ENCODE data around the gene PANX3. TPM values are rescaled to one million over a fixed set of nuclear protein-coding genes. Genes with fewer than 3 reads are reported as not detected.

The PANX3 gene
- polyA plus RNA-seq, 1 of the 3 experiments (the other 2 are of a cell fraction) = not detected

- Histone ChIP-seq H3K9me3 (no peaks in the 10 kb centered on the region), H3K4me3 (ENCODE audit: low read depth in 2 of 2, low read length in 1 of 2) (no peak overlapping the region), H3K9ac (no peak overlapping the region), H3K36me3 (replicated peaks in 1 of 2; ENCODE audit: control insufficient read depth in 1 of 2, insufficient read depth in 2 of 2, low read length in 1 of 2) (no peaks in the 10 kb centered on the region), H3K27ac (ENCODE audit: low read depth in 2 of 2, low read length in 1 of 2) (no peak overlapping the region), H3K27me3 (ENCODE audit: insufficient read depth) (peaks cover 42% of the 10 kb centered on the region; the same call in 1 of the 2 replicates), H3K9me2 (no peaks in the 10 kb centered on the region), H4K20me1 (ENCODE audit: insufficient read depth) (no peaks in the 10 kb centered on the region), H3K79me2 (ENCODE audit: insufficient read depth) (no peaks in the 10 kb centered on the region), H3F3A (replicated peaks; ENCODE audit: insufficient read depth) (no peaks in the 10 kb centered on the region), H3K4me2 (no peak overlapping the region), H3K4me1 (ENCODE audit: control insufficient read depth in 1 of 2, insufficient read depth in 2 of 2, low read depth in 1 of 2, low read length in 1 of 2) (no peaks in the 10 kb centered on the region), H2AFZ (ENCODE audit: low read depth) (no peak overlapping the region)
- WGBS (ENCODE audit: low lambda C conversion rate) = 0% methylated on average over 3 of the region's 3 CpGs
- DNase-seq = peak; percentile 32
- TF ChIP-seq SMC3 (IDR thresholded peaks at IDR 0.05; ENCODE audit: low read depth, low read length) = peak; percentile 74
- peak; percentile 71 for TF ChIP-seq CTCF (IDR thresholded peaks at IDR 0.05)
- TF ChIP-seq GATA2 (CRISPR knock-in tag; IDR thresholded peaks at IDR 0.05) = no peak
- TF ChIP-seq RAD21 (IDR thresholded peaks at IDR 0.05; ENCODE audit: low read length) = peak; percentile 67
- POLR2A ChIA-PET = no interaction called here
- CTCF ChIA-PET = interaction anchor here (0.6 to 2.7 kb wide), 19 partner anchors 9 to 1185 kb away, joined by 3 to 27 read pairs (median 4); partner anchors contain the start of gene TBRG1
Observed at GRCh38 chr11:124586238-124586860, 24.9 kb upstream of the PANX3 start.

- Histone ChIP-seq H3K36me3 (replicated peaks in 1 of 2; ENCODE audit: control insufficient read depth in 1 of 2, insufficient read depth in 2 of 2, low read length in 1 of 2) (no peaks in the 10 kb centered on the region), H3K27me3 (ENCODE audit: insufficient read depth) (peaks cover 33% of the 10 kb centered on the region; the same call in 1 of the 2 replicates), H3K4me2 (no peak overlapping the region), H3K4me1 (ENCODE audit: control insufficient read depth in 1 of 2, insufficient read depth in 2 of 2, low read depth in 1 of 2, low read length in 1 of 2) (no peaks in the 10 kb centered on the region), H3F3A (replicated peaks; ENCODE audit: insufficient read depth) (no peaks in the 10 kb centered on the region), H3K27ac (ENCODE audit: low read depth in 2 of 2, low read length in 1 of 2) (no peak overlapping the region), H2AFZ (ENCODE audit: low read depth) (no peak overlapping the region), H4K20me1 (ENCODE audit: insufficient read depth) (no peaks in the 10 kb centered on the region), H3K9ac (no peak overlapping the region), H3K4me3 (ENCODE audit: low read depth in 2 of 2, low read length in 1 of 2) (no peak overlapping the region), H3K9me3 (no peaks in the 10 kb centered on the region), H3K79me2 (ENCODE audit: insufficient read depth) (no peaks in the 10 kb centered on the region), H3K9me2 (no peaks in the 10 kb centered on the region)
- DNase-seq = no peak
- CTCF ChIA-PET = no interaction called here
- 3% methylated on average over 2 of the region's 2 CpGs for WGBS (ENCODE audit: low lambda C conversion rate)
- POLR2A ChIA-PET = no interaction called here
- no peak for TF ChIP-seq NFIC (IDR thresholded peaks at IDR 0.05; ENCODE audit: borderline replicate concordance)
- TF ChIP-seq REST (IDR thresholded peaks at IDR 0.05; ENCODE audit: low read depth, low read length) = no peak
- TF ChIP-seq TAF1 (IDR thresholded peaks at IDR 0.05; ENCODE audit: borderline replicate concordance, low read depth, low read length) = no peak
- no peak for TF ChIP-seq RCOR1 (IDR thresholded peaks at IDR 0.05; ENCODE audit: low read length)
- TF ChIP-seq YY1 (IDR thresholded peaks at IDR 0.05; ENCODE audit: low read depth) = no peak
- no peak for TF ChIP-seq NRF1 (IDR thresholded peaks at IDR 0.05; ENCODE audit: low read depth, low read length)
- TF ChIP-seq FOXM1 (IDR thresholded peaks at IDR 0.05; ENCODE audit: low read depth) = no peak
- no peak for TF ChIP-seq SIN3A (IDR thresholded peaks at IDR 0.05; ENCODE audit: borderline replicate concordance, low read depth, low read length)
- no peak for TF ChIP-seq CTCF (IDR thresholded peaks at IDR 0.05)
- no peak for TF ChIP-seq RAD21 (IDR thresholded peaks at IDR 0.05; ENCODE audit: low read length)
- no peak for TF ChIP-seq TEAD4 (IDR thresholded peaks at IDR 0.05; ENCODE audit: borderline replicate concordance, insufficient read depth)
- TF ChIP-seq ZBTB33 (IDR thresholded peaks at IDR 0.05; ENCODE audit: borderline replicate concordance, low read depth) = no peak
- TF ChIP-seq JUND (IDR thresholded peaks at IDR 0.05) = no peak
- TF ChIP-seq MEF2A (IDR thresholded peaks at IDR 0.05; ENCODE audit: borderline replicate concordance, low read depth) = no peak
- TF ChIP-seq EZH2phosphoT487 (IDR thresholded peaks at IDR 0.05; ENCODE audit: borderline replicate concordance, low read depth) = no peak
Observed at GRCh38 chr11:124591430-124591829, 19.8 kb upstream of the PANX3 start.

Data from SK-N-SH (cell line).